ENCODE results near the gene EMX2.

The EMX2 gene

GRCh38 chr10:117546581-117547015, 4.1 kb downstream of the EMX2 start:
- H2AFZ ChIP-seq (ENCODE audit: low read depth, low read length, severe bottlenecking), result no peak overlapping the region
- no peak for TF ChIP-seq EZH2phosphoT487 (conservative IDR thresholded peaks at IDR 0.05; ENCODE audit: low read length)
- TF ChIP-seq, protein P1, sequence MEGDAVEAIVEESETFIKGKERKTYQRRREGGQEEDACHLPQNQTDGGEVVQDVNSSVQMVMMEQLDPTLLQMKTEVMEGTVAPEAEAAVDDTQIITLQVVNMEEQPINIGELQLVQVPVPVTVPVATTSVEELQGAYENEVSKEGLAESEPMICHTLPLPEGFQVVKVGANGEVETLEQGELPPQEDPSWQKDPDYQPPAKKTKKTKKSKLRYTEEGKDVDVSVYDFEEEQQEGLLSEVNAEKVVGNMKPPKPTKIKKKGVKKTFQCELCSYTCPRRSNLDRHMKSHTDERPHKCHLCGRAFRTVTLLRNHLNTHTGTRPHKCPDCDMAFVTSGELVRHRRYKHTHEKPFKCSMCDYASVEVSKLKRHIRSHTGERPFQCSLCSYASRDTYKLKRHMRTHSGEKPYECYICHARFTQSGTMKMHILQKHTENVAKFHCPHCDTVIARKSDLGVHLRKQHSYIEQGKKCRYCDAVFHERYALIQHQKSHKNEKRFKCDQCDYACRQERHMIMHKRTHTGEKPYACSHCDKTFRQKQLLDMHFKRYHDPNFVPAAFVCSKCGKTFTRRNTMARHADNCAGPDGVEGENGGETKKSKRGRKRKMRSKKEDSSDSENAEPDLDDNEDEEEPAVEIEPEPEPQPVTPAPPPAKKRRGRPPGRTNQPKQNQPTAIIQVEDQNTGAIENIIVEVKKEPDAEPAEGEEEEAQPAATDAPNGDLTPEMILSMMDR (IDR thresholded peaks at IDR 0.05; ENCODE audit: insufficient read depth, low read length, poor library complexity, severe bottlenecking), result no peak
- H3F3A ChIP-seq (ENCODE audit: insufficient read depth), result no peaks in the 10 kb centered on the region
- H3K4me3 ChIP-seq (ENCODE audit: insufficient read depth, low read length, poor library complexity, severe bottlenecking), result no peak overlapping the region
- no peaks in the 10 kb centered on the region for H3K9me2 ChIP-seq (replicated peaks; ENCODE audit: insufficient read depth, low read length)
- no peak overlapping the region for H3K27ac ChIP-seq (ENCODE audit: low read depth, low read length)
- no peak overlapping the region for H3K4me2 ChIP-seq (ENCODE audit: low read depth, low read length, poor library complexity, severe bottlenecking)
- no peaks in the 10 kb centered on the region for H3K36me3 ChIP-seq (ENCODE audit: low read length)
- H4K20me1 ChIP-seq (ENCODE audit: low read depth, low read length), result no peaks in the 10 kb centered on the region
- H3K27me3 ChIP-seq (ENCODE audit: low read length), result no peaks in the 10 kb centered on the region
- H3K79me2 ChIP-seq (ENCODE audit: insufficient read depth, low read length), result no peaks in the 10 kb centered on the region
- no peak overlapping the region for H3K9ac ChIP-seq (ENCODE audit: low read length)
- H3K9me3 ChIP-seq (ENCODE audit: insufficient read depth, low read length), result no peaks in the 10 kb centered on the region

DNA sequence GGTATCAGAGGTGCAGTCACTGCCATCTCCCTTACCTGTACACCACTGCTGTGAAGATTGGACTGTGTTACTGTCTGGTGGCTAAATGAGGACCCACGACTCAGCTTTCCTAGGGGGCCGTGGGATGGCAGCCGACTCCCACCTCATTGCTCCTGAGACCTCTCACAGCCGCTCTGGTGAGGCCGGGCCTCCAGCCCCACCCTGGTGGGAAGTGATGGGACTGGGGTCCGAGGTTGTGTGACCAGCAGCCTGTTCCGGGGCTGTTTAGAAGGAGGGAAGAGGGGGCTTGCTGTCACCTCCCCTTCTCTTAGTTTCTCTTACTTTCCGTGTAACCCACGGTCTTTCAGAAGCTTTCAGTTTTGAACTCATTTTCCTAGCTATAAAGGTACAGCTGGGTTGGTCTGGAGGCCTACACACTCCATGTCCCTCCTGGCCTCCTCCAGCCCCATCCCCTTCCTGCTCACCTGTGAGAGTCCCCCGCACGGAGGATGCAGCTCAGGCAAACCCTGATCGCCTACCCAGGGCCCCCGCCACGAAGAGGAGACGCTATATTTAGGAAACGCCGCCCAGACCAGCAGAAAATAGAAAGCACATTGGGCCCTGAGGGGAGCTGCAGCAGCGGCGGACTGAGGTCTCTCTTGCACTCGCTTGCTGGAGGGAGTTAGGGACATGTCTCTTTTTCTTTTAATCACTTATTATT, 4.6 kb downstream of the EMX2 start:
- TF ChIP-seq EZH2phosphoT487 (conservative IDR thresholded peaks at IDR 0.05; ENCODE audit: low read length), result no peak
- TF ChIP-seq, protein P1 (IDR thresholded peaks at IDR 0.05; ENCODE audit: insufficient read depth, low read length, poor library complexity, severe bottlenecking), result no peak
- Histone ChIP-seq H3K36me3 (ENCODE audit: low read length) (no peaks in the 10 kb centered on the region), H3K4me3 (ENCODE audit: insufficient read depth, low read length, poor library complexity, severe bottlenecking) (no peak overlapping the region), H3K9me2 (replicated peaks; ENCODE audit: insufficient read depth, low read length) (no peaks in the 10 kb centered on the region), H4K20me1 (ENCODE audit: low read depth, low read length) (no peaks in the 10 kb centered on the region), H3K4me2 (ENCODE audit: low read depth, low read length, poor library complexity, severe bottlenecking) (no peak overlapping the region), H3F3A (ENCODE audit: insufficient read depth) (no peaks in the 10 kb centered on the region), H3K27ac (ENCODE audit: low read depth, low read length) (no peak overlapping the region), H3K9me3 (ENCODE audit: insufficient read depth, low read length) (no peaks in the 10 kb centered on the region), H2AFZ (ENCODE audit: low read depth, low read length, severe bottlenecking) (no peak overlapping the region), H3K9ac (ENCODE audit: low read length) (no peak overlapping the region), H3K79me2 (ENCODE audit: insufficient read depth, low read length) (no peaks in the 10 kb centered on the region), H3K27me3 (ENCODE audit: low read length) (no peaks in the 10 kb centered on the region)

DNA sequence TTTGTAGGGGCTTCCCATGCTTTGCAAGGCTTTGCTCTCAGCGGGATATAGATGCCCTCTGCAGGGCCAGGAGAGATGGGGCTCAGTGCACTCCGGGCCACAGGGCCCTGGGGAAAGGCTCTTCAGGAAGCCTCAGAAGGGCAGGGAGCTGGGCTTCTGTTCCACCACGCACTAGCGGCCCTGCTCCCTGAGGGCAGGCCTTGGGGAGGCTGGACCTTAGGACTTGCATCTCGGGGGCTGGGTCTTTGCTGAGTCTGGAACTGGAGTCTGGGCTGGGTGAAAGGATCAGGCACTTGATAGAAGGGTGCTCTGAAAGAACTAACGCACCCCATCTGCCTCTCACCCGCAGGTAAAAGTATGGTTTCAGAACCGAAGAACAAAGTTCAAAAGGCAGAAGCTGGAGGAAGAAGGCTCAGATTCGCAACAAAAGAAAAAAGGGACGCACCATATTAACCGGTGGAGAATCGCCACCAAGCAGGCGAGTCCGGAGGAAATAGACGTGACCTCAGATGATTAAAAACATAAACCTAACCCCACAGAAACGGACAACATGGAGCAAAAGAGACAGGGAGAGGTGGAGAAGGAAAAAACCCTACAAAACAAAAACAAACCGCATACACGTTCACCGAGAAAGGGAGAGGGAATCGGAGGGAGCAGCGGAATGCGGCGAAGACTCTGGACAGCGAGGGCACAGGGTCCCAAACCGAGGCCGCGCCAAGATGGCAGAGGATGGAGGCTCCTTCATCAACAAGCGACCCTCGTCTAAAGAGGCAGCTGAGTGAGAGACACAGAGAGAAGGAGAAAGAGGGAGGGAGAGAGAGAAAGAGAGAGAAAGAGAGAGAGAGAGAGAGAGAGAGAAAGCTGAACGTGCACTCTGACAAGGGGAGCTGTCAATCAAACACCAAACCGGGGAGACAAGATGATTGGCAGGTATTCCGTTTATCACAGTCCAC, 5.4 kb downstream of the EMX2 start:
- no peak for TF ChIP-seq EZH2phosphoT487 (conservative IDR thresholded peaks at IDR 0.05; ENCODE audit: low read length)
- TF ChIP-seq, protein P1 (IDR thresholded peaks at IDR 0.05; ENCODE audit: insufficient read depth, low read length, poor library complexity, severe bottlenecking), result no peak
- Histone ChIP-seq H3K27me3 (ENCODE audit: low read length) (no peaks in the 10 kb centered on the region), H3F3A (ENCODE audit: insufficient read depth) (no peaks in the 10 kb centered on the region), H3K27ac (ENCODE audit: low read depth, low read length) (no peak overlapping the region), H3K4me2 (ENCODE audit: low read depth, low read length, poor library complexity, severe bottlenecking) (no peak overlapping the region), H3K9ac (ENCODE audit: low read length) (no peak overlapping the region), H4K20me1 (ENCODE audit: low read depth, low read length) (no peaks in the 10 kb centered on the region), H2AFZ (ENCODE audit: low read depth, low read length, severe bottlenecking) (no peak overlapping the region), H3K4me3 (ENCODE audit: insufficient read depth, low read length, poor library complexity, severe bottlenecking) (no peak overlapping the region), H3K9me3 (ENCODE audit: insufficient read depth, low read length) (no peaks in the 10 kb centered on the region), H3K36me3 (ENCODE audit: low read length) (no peaks in the 10 kb centered on the region), H3K79me2 (ENCODE audit: insufficient read depth, low read length) (no peaks in the 10 kb centered on the region), H3K9me2 (replicated peaks; ENCODE audit: insufficient read depth, low read length) (no peaks in the 10 kb centered on the region)
